K562 (cell line): ENCODE measurements around the gene XAGE3.
"Not testable (repeated sequence)": the region's sequence is repeated elsewhere in the genome, so short reads cannot be mapped to it uniquely, and the experiment has no call there.

Experiments used
- SMAD1 ChIP-seq: fragments of 150-350 bp; IDR thresholded peaks from 2 replicates; pipeline ENCODE4 v1.6.1; 2014; ENCODE audit warnings: low read length, low read depth; ENCODE audit not compliant: partially characterized antibody
- ZNF23 ChIP-seq: fragments of 250-450 bp; sonication (Bioruptor Pico); IDR thresholded peaks from 2 replicates; pipeline ENCODE4 v1.4.0; 2020; ENCODE audit warnings: mild to moderate bottlenecking

- not testable (repeated sequence) for TF ChIP-seq SMAD1; ZNF23 (CRISPR knock-in tag)
Measured at GRCh38 chrX:52906072-52906471, 38.2 kb upstream of the XAGE3 start.
